ENCODE results near the gene TMEM200B. TPM values are rescaled to one million over a fixed set of nuclear protein-coding genes. Genes with fewer than 3 reads are reported as not detected.
"Not testable (repeated sequence)": the region's sequence is repeated elsewhere in the genome, so short reads cannot be mapped to it uniquely, and the experiment has no call there.

Gene TMEM200B
- total and polyA plus RNA-seq, 2 donors (not counting 1 experiment from before 2014, with no cell fraction given) = not detected

- no peaks in the 10 kb centered on the region for H3K4me1 Mint-ChIP-seq
- no CpG with 5 or more reads among the region's 3 CpGs for WGBS (ENCODE audit: insufficient coverage)
- Histone ChIP-seq H3K4me3 (ENCODE audit: control extremely low read depth in 1 of 5, extremely low read depth in 1 of 5, insufficient read depth in 1 of 5, low read depth in 2 of 5, low read length in 4 of 5) (no peak overlapping the region), H3K4me2 (replicated peaks; ENCODE audit: low read depth, low read length, poor library complexity, severe bottlenecking) (no peak overlapping the region), H3K79me2 (ENCODE audit: control insufficient read depth, insufficient read depth, low read length) (no peaks in the 10 kb centered on the region), H2AFZ (ENCODE audit: insufficient read depth, low read depth, low read length, poor library complexity, severe bottlenecking) (no peak overlapping the region), H3K9ac (ENCODE audit: low read length) (no peak overlapping the region), H3K27ac (ENCODE audit: low read length in 2 of 2) (no peak overlapping the region), H3K36me3 (replicated peaks in 1 of 2; ENCODE audit: control extremely low read depth in 1 of 2, control insufficient read depth in 1 of 2, extremely low read depth in 1 of 2, insufficient read depth in 2 of 2, low read length in 1 of 2) (peaks cover 6 to 20% of the 10 kb centered on the region in 2 experiments), H3K4me1 (ENCODE audit: control insufficient read depth in 2 of 2, insufficient read depth in 2 of 2, low read length in 2 of 2) (no peaks in the 10 kb centered on the region), H3K27me3 (replicated peaks in 1 of 4; ENCODE audit: control extremely low read depth in 1 of 4, control insufficient read depth in 3 of 4, insufficient read depth in 4 of 4, low read length in 3 of 4) (no peaks in the 10 kb centered on the region), H3K9me3 (ENCODE audit: control extremely low read depth in 1 of 3, control insufficient read depth in 2 of 3, insufficient read depth in 1 of 3, low read length in 2 of 3) (no peaks in the 10 kb centered on the region), H4K20me1 (ENCODE audit: control insufficient read depth, insufficient read depth, low read length, poor library complexity, severe bottlenecking) (no peaks in the 10 kb centered on the region)
- ATAC-seq (ENCODE audit: low read depth) (no peak), DNase-seq (no peak)
- no peaks in the 10 kb centered on the region for H3K27me3 Mint-ChIP-seq
- H3K9me3 Mint-ChIP-seq (ENCODE audit: insufficient read depth) = no peaks in the 10 kb centered on the region
- intact Hi-C loops (cut with micrococcal nuclease) = no loop called here
- H3K27ac Mint-ChIP-seq = no peak overlapping the region
- POLR2A ChIA-PET = no interaction called here
- no peak overlapping the region for H3K4me3 Mint-ChIP-seq
- CTCF ChIA-PET = interaction anchor here (1.2 to 3.1 kb wide), 3 partner anchors 119 to 204 kb away, joined by 3 to 8 read pairs (median 3); no protein-coding TSS in a partner anchor
- no peak for TF ChIP-seq CTCF (IDR thresholded peaks at IDR 0.05)
- no peak for TF ChIP-seq EZH2 (IDR thresholded peaks at IDR 0.05; ENCODE audit: borderline replicate concordance, insufficient read depth, low read depth, low read length, poor library complexity, severe bottlenecking)
Observed at GRCh38 chr1:29081201-29081600, 42.5 kb downstream of the TMEM200B start.

DNA sequence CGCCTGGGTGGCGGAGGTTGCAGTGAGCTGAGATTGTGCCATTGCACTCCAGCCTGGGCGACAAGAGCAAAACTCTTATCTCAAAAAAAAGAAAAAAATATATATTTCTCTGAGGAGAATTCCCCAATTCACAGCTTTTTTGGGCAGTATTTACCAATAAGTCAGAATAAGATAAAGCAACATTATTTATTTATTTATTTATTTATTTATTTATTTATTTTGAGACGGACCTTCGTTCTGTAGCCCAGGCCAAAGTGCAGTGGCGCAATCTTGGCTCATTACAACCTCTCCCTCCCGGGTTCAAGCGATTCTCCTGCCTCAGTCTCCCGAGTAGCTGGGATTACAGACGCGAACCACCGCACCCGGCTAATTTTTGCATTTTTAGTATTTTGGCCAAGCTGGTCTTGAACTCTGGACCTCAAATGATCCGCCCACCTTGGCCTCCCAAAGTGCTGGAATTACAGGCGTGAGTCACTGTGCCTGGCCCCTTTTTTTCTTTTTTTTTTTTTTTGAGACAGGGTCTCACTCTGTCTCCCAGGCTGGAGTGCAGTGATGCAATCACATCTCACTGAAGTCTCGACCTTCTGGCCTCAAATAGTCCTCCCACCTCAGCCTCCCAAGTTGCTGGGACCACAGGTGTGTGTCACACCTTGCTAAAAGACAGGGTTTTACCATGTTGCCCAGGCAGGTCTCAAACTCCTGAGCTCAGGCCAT lies 43.6 kb downstream of the TMEM200B start:
- DNase-seq; H3K27me3 Mint-ChIP-seq; ATAC-seq (ENCODE audit: low read depth); H3K4me3 Mint-ChIP-seq; H3K27me3 ChIP-seq (replicated peaks in 1 of 4; ENCODE audit: control extremely low read depth in 1 of 4, control insufficient read depth in 3 of 4, insufficient read depth in 4 of 4, low read length in 3 of 4); H4K20me1 ChIP-seq (ENCODE audit: control insufficient read depth, insufficient read depth, low read length, poor library complexity, severe bottlenecking); H3K9ac ChIP-seq (ENCODE audit: low read length); H3K27ac ChIP-seq (ENCODE audit: low read length in 2 of 2); H3K9me3 Mint-ChIP-seq (ENCODE audit: insufficient read depth); H3K27ac Mint-ChIP-seq; POLR2A ChIA-PET; H3K4me3 ChIP-seq (ENCODE audit: control extremely low read depth in 1 of 5, extremely low read depth in 1 of 5, insufficient read depth in 1 of 5, low read depth in 2 of 5, low read length in 4 of 5); H3K4me1 Mint-ChIP-seq; intact Hi-C loops (cut with micrococcal nuclease); H3K79me2 ChIP-seq (ENCODE audit: control insufficient read depth, insufficient read depth, low read length); H3K9me3 ChIP-seq (ENCODE audit: control extremely low read depth in 1 of 3, control insufficient read depth in 2 of 3, insufficient read depth in 1 of 3, low read length in 2 of 3); H3K4me1 ChIP-seq (ENCODE audit: control insufficient read depth in 2 of 2, insufficient read depth in 2 of 2, low read length in 2 of 2); H3K4me2 ChIP-seq (replicated peaks; ENCODE audit: low read depth, low read length, poor library complexity, severe bottlenecking); H2AFZ ChIP-seq (ENCODE audit: insufficient read depth, low read depth, low read length, poor library complexity, severe bottlenecking): not testable (repeated sequence)
- 91% methylated on average over 11 of the region's 16 CpGs for WGBS (ENCODE audit: insufficient coverage)
- H3K36me3 ChIP-seq (replicated peaks in 1 of 2; ENCODE audit: control extremely low read depth in 1 of 2, control insufficient read depth in 1 of 2, extremely low read depth in 1 of 2, insufficient read depth in 2 of 2, low read length in 1 of 2) = peaks cover 8 to 24% of the 10 kb centered on the region in 2 experiments
- CTCF ChIA-PET = interaction anchor here (1.6 to 3.1 kb wide), 2 partner anchors 120 to 122 kb away, joined by 3 to 8 read pairs; no protein-coding TSS in a partner anchor

All from B cell (primary cell).